HuH-7.5 (cell line): ENCODE data around the gene CCT7.

Experiments
- DNase-seq: peaks from one replicate; pipeline ENCODE4 v3.0.0; 2011; ENCODE audit warnings: low spot score

The CCT7 gene

GRCh38 chr2:73268830-73269685 is 35.0 kb downstream of the CCT7 start:
- DNase-seq, result no peak

GRCh38 chr2:73269686-73270465 is 35.8 kb downstream of the CCT7 start:
- DNase-seq, result no peak

GRCh38 chr2:73272270-73272669 is 38.2 kb downstream of the CCT7 start:
- DNase-seq, result no peak

GRCh38 chr2:73279852-73280251 is 45.7 kb downstream of the CCT7 start:
- no peak for DNase-seq

GRCh38 chr2:73281244-73281643 is 47.1 kb downstream of the CCT7 start:
- DNase-seq, result no peak

- no peak for DNase-seq
These were observed 48.9 kb downstream of the CCT7 start for GRCh38 chr2:73282924-73283544.

GRCh38 chr2:73283545-73284295 is 49.6 kb downstream of the CCT7 start:
- no peak for DNase-seq

GRCh38 chr2:73284296-73285158 is 50.4 kb downstream of the CCT7 start, which contains the start of gene FBXO41:
TSS of gene FBXO41 (minus strand) at chr2:73284478. CDS start at chr2:73269630, 14,848 bp downstream.
- DNase-seq, result no peak

- no peak for DNase-seq
These were observed 51.1 kb downstream of the CCT7 start for GRCh38 chr2:73285159-73285739.

- no peak for DNase-seq
These were observed 52.1 kb downstream of the CCT7 start for GRCh38 chr2:73286134-73286655.

GRCh38 chr2:73289304-73289703 is 55.2 kb downstream of the CCT7 start:
- no peak for DNase-seq

- peak; percentile 70 for DNase-seq
These were observed 56.1 kb downstream of the CCT7 start for GRCh38 chr2:73290049-73290839.

GRCh38 chr2:73291093-73291460 is 57.0 kb downstream of the CCT7 start:
- peak; percentile 81 for DNase-seq

- DNase-seq, result peak; percentile 51
These were observed 57.6 kb downstream of the CCT7 start for GRCh38 chr2:73291461-73292315.

- no peak for DNase-seq
These were observed 58.3 kb downstream of the CCT7 start for GRCh38 chr2:73292316-73292905.

- no peak for DNase-seq
These were observed 58.9 kb downstream of the CCT7 start for GRCh38 chr2:73292906-73293533.

GRCh38 chr2:73293534-73294171 is 59.5 kb downstream of the CCT7 start, which contains the start of gene EGR4:
TSS of gene EGR4 (minus strand) at chr2:73293548. CDS start at chr2:73293317, 231 bp downstream.
- DNase-seq, result peak; percentile 90
